Measurements from ENCODE around the gene SHB.

The SHB gene, protein sequence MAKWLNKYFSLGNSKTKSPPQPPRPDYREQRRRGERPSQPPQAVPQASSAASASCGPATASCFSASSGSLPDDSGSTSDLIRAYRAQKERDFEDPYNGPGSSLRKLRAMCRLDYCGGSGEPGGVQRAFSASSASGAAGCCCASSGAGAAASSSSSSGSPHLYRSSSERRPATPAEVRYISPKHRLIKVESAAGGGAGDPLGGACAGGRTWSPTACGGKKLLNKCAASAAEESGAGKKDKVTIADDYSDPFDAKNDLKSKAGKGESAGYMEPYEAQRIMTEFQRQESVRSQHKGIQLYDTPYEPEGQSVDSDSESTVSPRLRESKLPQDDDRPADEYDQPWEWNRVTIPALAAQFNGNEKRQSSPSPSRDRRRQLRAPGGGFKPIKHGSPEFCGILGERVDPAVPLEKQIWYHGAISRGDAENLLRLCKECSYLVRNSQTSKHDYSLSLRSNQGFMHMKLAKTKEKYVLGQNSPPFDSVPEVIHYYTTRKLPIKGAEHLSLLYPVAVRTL

DNA sequence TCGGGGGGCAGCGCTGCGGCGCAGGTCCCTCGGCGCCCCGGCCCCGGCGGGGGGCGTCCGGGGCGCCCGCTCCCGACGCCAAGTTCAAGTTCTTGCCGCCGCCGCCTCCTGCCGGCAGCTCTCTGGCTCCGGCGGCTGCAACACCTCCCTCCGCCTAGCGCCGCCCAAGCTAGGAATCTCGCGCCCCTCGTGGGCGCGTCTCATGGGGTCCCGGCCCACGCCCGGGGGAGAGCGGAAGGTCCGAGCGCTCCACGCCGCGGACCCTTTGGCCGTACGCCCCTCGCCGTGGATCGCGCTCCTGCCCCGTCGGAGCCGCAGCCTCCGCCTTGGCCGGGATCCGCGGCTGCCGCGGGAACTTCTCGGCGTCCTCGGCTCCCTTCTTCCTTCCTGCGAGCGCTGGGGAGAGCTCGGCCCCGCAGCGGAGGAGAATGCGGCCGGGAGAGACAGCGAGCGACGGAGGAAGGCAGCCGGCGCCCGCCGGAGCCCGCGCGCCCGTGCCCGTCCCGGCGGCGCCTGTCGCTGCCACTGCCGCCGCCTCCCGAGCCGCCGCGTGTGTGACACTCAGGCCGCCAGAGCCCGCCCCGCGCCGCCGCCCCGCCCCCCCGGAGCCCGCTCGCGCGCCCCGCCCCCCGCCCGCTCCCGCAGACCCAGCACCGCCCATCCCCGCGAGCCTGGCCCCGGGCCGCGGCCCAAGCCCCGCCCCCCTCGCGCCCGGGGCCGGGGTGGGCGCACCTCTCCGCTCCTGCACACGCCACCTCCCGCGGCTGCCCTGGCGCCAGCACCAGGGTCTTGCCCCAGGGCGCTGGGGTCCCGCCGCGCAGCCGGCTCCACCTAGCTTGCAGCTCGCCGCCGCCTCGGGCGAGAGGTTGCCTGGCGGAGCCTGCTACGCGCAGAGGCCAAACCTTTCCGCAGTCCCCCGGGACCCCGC is at the start of gene SHB:
Gene SHB (minus strand): TSS at position 527 of the 928 bp plus-strand sequence. CDS start 582 bp downstream, outside the sequence.
- in situ Hi-C loops (cut with MboI; ENCODE audit: low sequenced_read_pairs): no loop called here

DNA sequence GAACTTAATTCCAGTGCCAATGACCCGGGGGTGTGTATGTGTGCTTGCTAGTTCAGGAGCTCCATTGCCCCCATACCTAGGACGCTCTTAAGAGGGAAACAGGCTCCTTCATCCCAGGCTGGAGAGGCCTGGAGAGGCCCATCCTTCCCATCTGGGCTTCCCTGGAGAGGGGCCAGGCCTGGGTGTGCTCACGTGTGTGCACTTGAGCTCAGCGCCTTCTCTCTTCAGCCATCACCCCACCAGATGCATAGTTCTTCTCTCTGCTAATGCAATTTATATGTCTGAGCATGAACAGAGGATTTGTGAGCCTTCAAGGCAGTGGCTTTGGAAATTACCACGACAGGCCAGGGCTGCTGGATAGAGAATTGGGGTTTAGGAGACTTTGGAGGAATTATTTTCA is 48.6 kb upstream of the SHB start:
- in situ Hi-C loops (cut with MboI; ENCODE audit: low sequenced_read_pairs): no loop called here

DNA sequence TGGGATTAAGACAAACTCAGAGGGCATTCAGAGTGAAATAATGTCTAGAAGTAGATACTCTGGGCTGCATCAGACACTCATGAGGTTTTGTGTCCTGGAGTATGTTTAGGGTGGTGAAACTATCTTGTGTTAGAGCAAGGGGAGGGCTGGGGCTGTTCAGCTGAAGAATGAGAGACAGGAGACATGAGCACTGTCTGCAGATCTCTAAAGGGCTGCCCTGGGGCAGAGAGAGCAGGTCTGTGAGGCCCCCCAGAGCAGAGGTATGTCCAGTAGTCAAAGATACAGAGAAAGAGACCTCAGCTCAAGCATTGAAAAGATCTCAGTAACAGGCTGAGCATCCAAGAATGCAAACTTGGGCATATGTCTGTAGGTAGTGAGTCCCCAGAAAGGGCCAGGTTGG is 45.9 kb upstream of the SHB start:
- in situ Hi-C loops (cut with MboI; ENCODE audit: low sequenced_read_pairs): no loop called here

GRCh38 chr9:38112456-38112855 is 43.4 kb upstream of the SHB start:
- in situ Hi-C loops (cut with MboI; ENCODE audit: low sequenced_read_pairs): no loop called here

DNA sequence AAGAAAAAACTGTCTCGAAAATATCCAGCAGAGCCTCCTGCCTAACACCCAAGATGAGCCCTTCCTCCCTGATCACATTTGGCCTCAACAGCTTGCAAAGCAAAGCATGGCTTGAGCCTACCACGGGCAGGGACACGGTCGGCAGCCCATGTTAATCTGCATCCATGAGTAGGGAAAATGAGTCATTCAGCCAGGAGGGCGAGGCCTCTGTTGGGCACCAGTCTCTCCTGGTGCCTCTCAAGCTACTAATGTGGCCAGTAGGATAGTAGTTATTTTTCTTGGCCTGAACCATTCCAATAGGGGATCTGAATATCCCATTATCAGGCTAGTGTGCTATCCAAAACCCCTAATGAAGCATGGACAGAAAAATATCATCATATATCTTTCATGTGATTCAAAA is 43.0 kb upstream of the SHB start:
- in situ Hi-C loops (cut with MboI; ENCODE audit: low sequenced_read_pairs): no loop called here

GRCh38 chr9:38110476-38110875 is 41.4 kb upstream of the SHB start:
- in situ Hi-C loops (cut with MboI; ENCODE audit: low sequenced_read_pairs): no loop called here

DNA sequence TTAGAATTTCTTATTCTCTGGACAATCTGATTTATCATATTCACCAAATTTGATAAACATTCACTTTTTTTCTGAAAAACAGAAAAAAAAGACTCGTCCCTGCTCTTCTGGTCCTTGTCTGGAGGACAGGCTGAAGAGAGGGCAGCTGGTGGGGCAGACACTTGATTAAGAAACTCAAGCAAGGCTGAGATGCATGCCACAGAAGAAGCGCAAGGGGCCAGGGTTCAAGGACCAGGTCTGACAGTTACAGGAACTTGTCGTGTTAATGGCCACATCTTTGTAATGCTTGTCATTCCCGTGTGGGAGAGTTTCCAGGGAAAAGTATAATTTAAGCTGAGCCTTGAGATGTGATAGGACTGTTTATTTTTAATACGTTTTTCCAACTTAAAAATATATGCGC is 40.6 kb upstream of the SHB start:
- in situ Hi-C loops (cut with MboI; ENCODE audit: low sequenced_read_pairs): no loop called here

- in situ Hi-C loops (cut with MboI; ENCODE audit: low sequenced_read_pairs): no loop called here
These were observed 39.3 kb upstream of the SHB start for GRCh38 chr9:38108326-38108725.

DNA sequence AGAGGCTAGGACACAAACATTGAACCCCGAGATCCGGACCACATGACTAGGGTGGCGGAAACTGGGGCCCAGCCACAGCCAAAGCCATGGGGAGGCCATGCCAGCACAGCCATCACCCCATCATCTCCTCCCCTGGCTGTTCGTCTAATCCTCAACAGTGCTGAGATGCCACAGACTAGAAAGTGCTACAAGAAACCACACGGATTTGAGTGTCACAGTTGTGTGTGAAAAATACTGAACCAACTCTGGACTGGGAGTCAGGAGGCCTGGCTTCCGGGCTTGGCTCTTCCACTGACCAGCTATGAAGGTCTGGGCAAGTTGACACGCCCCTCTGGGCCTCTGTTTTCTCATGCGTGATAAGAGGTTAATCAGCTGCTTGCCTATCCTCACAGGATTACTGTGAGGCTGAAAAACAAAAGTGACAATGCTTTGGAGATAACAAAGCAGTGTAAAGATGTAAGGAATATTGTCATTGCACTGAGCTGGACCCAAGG is 38.8 kb upstream of the SHB start:
- in situ Hi-C loops (cut with MboI; ENCODE audit: low sequenced_read_pairs): no loop called here

GRCh38 chr9:38107405-38107804 is 38.4 kb upstream of the SHB start:
- in situ Hi-C loops (cut with MboI; ENCODE audit: low sequenced_read_pairs): no loop called here

GRCh38 chr9:38106488-38106887 is 37.5 kb upstream of the SHB start:
- in situ Hi-C loops (cut with MboI; ENCODE audit: low sequenced_read_pairs): no loop called here

DNA sequence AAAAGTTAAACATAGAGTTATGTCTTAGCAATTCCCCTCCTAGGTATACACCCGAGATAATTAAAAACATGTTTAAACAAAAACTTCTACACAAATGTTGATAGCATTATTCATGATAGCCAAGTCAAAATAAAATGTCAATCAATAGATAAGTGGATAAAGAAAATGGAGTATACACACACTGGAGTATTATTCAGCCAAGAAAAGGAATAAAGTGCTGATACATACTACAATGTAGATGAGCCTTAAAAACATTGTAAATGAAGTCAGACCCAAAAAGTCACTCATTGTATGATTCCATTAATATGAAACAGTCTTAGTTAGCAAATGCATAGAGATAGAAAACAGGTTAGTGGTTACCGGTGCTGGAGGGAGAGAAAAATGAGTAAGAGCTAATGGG is 34.3 kb upstream of the SHB start:
- in situ Hi-C loops (cut with MboI; ENCODE audit: low sequenced_read_pairs): no loop called here

DNA sequence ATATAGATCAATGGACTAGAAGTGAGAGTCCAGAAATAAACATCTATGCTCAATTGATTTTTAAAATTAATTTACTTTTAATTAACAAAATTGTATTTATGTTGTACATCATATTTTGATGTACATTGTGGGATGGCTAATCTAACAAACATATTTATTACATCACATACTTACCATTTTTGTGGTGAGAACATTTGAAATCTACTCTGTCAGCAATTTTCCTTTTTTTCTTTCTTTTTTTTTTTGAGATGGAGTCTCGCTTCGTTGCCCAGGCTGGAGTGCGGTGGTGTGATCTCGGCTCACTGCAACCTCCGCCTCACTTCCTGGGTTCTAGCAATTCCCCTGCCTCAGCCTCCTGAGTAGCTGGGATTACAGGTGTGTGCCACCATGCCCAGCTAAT is 32.4 kb upstream of the SHB start:
- in situ Hi-C loops (cut with MboI; ENCODE audit: low sequenced_read_pairs): no loop called here

GRCh38 chr9:38096238-38096805 is 27.3 kb upstream of the SHB start:
- in situ Hi-C loops (cut with MboI; ENCODE audit: low sequenced_read_pairs): no loop called here

DNA sequence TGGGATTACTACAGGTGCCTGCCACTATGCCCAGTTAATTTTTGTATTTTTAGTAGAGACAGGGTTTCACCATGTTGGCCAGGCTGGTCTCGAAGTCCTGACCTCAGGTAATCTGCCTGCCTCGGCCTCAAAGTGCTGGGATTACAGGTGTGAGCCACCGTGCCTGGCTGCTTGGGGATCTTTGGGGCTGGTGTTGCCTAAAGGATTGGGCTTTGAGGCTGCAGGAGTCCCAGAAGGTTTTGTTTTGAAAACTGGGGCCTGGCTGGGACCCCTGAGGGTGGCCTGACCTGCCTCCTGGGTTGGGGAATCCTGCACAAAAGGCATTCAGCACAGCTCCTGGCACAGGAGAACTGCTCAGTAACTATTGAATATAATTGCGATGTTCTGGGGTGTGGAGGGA is 25.1 kb upstream of the SHB start:
- in situ Hi-C loops (cut with MboI; ENCODE audit: low sequenced_read_pairs): no loop called here

DNA sequence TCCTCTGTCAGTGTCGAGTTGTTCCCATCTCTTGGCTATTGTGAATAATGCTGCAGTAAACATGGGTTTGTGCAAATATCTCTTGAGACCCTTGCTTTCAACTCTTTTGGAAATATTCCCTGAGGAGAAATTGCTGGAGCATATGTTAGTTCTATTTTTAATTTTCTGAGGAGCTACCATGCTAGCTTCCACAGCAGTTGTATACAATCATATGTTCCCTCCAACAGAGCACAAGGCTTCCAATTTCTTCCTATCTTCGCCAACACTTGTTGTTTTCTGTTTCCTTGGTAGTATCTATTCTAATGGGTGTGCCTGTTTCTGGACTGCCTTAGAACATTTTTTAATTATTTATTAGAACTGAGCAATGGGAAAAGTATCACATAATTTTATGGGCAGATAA is 23.6 kb upstream of the SHB start:
- in situ Hi-C loops (cut with MboI; ENCODE audit: low sequenced_read_pairs): no loop called here

DNA sequence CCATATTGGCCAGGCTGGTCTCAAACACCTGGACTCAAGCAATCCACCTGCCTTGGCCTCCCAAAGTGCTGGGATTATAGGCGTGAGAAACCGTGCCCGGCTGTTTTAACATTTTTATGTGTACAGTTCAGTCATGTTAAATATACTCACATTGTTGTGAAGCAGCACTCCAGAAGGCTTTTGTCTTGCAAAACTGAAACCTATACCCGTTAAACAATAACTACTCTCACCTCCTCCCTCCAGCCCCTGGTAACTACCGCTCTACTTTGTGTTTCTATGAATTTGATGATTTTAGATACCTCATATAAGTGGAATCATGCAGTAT is 23.1 kb upstream of the SHB start:
- in situ Hi-C loops (cut with MboI; ENCODE audit: low sequenced_read_pairs): no loop called here

- in situ Hi-C loops (cut with MboI; ENCODE audit: low sequenced_read_pairs): no loop called here
These were observed 22.5 kb upstream of the SHB start for GRCh38 chr9:38091310-38092199.

- in situ Hi-C loops (cut with MboI; ENCODE audit: low sequenced_read_pairs): no loop called here
These were observed 21.1 kb upstream of the SHB start for GRCh38 chr9:38090170-38090569.

DNA sequence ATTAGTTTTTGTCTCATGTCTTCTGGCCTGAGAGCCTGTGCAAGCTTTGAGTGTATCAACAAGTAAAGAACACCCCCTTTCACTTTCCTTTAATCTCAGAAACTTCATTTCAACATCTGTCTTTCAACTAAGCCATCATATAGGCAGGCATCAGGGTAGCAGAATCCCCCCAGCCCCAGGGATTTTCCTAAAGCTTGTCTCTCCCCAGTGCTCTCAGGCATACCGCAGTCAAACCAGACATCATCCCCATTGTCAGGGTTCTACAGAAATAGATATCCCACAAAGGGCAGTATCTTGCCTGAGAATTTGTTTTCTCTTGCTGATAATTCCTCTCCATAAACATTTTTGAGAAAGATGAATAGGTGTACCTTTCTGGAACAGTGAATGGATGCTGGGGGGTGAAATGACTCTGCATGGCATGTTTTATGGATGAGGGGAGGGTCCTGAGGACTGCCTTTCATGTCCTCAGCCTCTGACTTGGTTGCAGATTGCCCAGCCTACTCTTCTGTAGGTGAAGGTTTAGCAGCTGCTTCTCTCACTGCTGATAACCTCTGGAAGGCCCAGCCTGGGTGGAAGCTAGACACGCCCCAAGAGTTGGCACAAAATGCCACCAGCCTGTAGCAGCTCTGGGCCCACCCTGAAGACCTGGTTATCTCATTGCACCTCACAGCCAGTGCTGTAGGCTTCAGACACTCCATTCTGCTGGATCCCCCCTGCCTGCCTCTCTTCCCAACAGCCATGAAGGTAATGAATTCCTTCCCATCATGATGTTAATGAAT is 20.5 kb upstream of the SHB start:
- in situ Hi-C loops (cut with MboI; ENCODE audit: low sequenced_read_pairs): no loop called here
